T-helper 1 cell (primary cell): ENCODE measurements around the gene PPP1R1A.

Source experiments
- DNase-seq, 5 donors: peaks; one replicate each; pipeline ENCODE4 v3.0.0-alpha.2; 2012 to 2020

The PPP1R1A gene

GRCh38 chr12:54569995-54570528, 18.4 kb downstream of the PPP1R1A start:
- no peak for DNase-seq

- DNase-seq = no peak
Measured at GRCh38 chr12:54569072-54569471, 19.4 kb downstream of the PPP1R1A start.

- DNase-seq = no peak
Measured at GRCh38 chr12:54566792-54567191, 21.7 kb downstream of the PPP1R1A start.

DNA sequence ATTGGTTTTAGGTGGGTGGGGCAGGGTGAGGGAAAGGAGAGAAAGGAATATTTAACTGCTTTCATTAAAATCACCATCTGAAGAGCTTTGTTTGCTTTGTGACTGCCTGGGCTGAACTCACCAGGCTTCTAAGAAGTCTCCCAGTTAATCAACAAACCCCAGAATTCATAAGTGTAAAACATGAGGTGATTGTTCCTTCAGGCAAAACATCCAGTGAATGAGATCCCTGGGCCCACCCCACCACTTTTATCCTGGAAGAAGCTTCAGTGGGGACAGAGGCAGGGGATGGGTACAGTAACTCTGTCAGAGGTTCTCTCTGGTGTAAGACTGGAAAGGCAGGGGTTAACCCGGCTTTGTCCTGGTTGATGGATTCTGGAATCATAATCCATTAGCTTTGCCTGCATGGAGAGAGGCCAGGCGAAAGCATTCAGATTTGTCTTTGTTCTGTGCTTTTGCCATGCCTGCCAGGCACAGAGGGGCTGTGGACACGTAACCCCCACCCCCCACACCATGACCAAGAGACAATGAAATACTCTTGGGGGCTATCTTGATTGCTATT, 22.4 kb downstream of the PPP1R1A start:
- no peak for DNase-seq

DNA sequence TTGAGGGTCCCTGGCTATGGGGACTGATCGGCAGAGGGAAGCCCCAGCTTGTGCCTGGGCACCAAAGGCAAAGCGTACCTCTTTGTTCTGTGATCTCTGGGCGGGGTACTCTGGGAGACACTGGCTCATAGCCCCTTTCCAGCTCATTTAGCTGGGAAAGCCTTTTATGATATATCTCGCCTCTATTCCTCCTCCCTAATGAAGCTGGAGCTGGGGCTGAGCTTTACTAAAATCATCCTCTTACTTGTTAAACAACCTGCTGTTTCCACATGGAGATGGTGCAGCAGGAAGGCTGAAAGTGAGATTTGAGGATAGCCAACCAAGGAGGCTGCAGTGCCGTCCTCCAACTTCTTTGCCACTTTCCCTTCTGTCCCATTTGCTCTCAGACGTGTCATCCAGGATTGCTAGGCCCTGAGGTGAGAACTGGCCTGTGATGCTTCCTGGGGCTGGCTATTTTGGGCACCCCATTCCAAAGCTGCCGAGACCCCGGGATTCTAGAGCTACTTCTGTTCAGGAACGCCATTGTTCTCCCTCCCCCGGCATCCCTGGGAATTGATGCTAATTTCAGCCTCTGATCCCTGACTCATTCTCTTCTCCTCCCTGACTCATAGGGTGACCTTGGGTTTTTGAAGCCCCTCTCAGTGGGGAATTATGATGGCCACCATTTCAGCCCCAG, 23.0 kb downstream of the PPP1R1A start:
- no peak for DNase-seq

DNA sequence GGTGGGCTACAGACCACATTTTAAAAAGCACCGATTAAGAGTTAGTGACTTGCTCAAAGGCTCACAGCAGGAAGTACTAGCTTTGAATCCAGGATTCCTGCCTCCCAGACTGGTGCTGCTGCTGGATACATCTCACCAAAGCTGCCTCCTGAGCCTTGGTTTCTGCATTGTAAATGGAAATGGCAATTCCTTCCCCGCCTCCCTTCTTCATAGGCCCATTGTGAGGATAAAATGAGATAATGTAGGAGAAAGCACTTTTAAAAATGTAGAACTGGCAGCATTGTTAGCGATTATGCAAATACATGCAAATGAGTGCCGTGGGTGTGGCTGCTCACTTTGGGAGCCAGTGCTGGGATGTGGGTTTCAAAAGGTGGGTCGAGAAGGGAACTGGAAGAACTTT, 23.7 kb downstream of the PPP1R1A start:
- DNase-seq = no peak

- DNase-seq = no peak
Measured at GRCh38 chr12:54563787-54564186, 24.7 kb downstream of the PPP1R1A start.

GRCh38 chr12:54562750-54563356, 25.6 kb downstream of the PPP1R1A start:
- no peak for DNase-seq

DNA sequence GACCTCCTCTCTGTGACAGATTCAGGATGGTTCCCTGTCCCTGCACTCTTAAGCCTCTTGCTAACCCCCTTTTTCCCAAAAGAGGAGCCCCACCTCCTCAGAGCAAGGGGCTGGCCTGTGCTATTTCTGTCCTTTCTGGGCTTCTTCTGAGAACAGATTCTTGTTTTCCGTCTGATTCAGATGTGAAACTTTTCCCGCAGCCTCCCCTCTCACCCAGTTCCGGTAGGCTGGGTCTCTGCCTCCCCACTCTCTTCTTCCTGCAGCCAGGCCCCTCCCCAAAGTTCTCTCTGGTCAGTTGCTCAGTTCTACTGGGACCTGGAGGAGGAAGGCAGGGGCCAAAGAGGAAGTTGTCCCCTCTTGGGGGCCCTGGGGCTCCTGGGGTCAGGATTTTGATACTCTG, 27.3 kb downstream of the PPP1R1A start:
- peak in 1 of 5 donors; percentile 23 for DNase-seq

GRCh38 chr12:54560374-54560858, 28.0 kb downstream of the PPP1R1A start:
- DNase-seq = peak; percentile 76 to 88 (median 82)

DNA sequence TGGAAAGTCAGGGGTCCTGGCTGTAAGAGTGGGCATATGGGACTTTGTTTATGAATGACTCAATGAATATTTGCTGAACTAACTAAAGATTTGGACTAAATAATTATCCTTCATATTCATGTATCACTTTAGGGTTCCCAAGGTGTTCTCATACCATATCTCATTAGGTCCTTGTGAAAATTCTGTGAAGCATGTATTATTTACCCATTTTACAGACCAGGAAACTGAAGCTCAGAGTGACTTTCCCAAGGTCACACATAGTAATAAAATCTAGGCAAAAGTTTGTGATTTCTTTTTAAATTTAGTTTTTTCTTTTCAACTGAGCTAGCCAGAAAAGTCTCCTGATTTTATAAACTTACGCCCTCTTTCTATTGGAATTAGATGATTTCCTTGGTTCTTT, 29.7 kb downstream of the PPP1R1A start:
- DNase-seq = no peak

GRCh38 chr12:54558311-54558710, 30.1 kb downstream of the PPP1R1A start:
- no peak for DNase-seq

DNA sequence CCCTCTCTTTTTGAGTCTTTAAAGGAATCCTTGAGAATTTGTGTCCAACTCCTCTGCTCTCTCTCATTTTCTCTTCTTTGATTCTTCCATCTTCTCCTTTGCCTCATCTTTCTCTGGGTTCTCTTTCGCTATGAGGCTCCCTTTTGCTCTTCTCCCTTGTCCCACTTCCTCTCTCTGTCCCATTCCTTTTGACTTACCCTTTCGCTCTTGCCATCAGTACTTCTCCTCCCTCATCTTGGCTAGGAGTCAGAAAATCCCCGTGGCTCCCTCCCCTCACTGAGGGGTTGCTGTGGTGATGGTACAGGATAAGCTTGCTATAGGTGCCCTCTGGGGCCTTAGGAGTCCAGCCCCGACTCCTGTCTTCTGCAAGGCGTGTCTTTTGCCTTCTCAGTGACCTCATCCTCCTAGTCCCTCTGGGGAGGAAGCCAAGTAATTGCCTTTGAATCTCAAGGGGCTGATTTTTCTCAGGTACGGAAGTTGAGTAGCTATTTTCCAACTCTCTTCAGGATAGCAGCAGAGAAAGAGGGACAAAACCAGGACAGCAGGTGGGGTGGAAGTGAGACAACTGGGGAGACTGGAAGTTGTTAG, 32.7 kb downstream of the PPP1R1A start:
- DNase-seq = no peak

DNA sequence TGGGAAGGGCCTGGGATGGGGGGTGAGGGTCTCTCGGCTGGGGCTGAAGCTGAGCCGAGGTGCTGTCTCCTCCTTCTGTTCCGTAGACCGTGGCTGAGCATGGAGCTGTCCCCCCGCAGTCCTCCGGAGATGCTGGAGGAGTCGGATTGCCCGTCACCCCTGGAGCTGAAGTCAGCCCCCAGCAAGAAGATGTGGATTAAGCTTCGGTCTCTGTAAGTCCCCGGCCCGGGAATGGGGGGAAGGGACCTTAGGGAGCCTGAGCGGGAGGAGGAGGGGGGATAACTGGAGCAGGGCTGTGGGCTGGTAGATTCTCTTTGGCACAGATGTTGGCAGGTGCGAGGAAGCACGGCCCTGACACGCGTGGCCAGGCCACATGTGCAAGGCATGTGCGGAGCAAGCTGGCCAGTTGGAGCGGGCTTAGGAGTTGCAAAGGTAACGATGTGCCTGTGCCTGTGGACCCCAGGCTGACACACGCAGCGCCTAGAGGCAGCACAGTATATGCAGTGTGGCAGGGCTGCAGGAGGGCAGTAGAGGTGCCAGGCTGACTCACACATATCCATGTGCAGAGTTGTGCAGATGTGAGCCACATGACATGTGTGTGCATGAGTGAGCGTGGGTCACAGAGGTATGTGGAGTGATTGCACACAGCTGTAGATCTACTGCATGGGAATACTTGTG, 38.5 kb downstream of the PPP1R1A start:
- peak in 1 of 5 donors; percentile 19 for DNase-seq

GRCh38 chr12:54546511-54546910, 41.9 kb downstream of the PPP1R1A start:
- DNase-seq = no peak

- no peak for DNase-seq
Measured at GRCh38 chr12:54544743-54545142, 43.7 kb downstream of the PPP1R1A start.

DNA sequence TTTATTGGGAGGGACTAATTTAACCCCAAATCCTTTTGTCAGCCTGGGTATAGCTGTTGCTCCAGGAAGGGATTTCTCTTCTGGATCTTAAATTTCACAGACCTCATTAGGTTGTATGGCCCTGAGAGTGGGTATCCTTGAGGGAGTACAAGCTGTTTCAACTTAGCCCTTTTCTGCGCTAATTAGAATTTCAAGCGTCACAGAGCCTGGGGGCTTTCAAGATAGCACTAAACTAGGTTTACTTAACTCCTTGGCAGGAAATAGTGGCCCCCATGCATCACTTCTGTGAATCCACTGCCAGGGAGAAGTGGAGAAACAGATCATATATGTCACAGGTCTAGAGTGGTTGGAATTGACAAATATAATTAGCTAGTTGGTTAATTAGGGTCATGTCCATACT, 44.9 kb downstream of the PPP1R1A start:
- no peak for DNase-seq

- no peak for DNase-seq
Measured at GRCh38 chr12:54541751-54542290, 46.6 kb downstream of the PPP1R1A start.

DNA sequence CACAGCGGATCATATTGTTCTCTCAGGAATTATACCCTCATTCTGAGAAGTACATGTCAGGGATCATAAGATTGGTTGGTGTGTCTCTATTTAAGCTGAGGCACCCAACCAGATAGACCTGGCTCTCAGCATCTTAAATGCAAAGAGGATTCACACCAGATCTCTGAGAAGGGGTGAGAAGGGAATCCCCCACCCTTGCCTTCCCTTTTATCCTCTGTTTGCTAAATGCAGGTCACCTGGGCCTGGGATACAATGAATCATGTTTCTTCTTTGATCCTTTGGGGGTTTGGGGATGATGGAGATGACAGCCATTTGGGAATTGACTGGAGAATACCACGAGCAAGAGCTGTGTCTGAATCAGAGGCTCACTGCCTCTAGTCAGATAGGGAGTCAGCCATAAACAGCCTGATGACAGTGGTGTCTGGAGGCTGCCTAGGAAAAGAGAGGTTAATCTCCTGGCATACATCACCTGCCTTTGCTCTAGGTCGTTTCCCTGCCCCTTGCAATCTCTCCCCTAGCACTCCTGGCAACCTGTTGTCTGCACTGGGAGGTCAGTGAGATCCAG, 50.2 kb downstream of the PPP1R1A start:
- no peak for DNase-seq

DNA sequence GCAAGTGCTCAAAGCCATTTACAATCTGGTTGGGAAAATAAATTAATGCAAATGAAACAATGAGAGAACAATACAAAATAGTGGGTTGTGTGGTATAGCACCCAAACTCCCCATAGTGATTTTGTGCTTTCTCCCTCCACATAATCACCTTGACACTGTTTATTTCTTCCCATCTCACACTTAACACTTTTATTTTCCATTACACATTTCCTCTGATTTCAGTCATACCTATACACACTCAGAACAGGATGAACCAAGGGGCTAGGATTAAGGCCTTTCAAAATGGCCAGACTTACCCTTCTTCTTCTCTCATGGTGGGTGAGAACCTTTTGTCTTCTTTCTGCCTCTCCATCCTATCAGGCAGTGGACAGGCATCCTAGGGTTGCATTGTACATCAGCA, 53.0 kb downstream of the PPP1R1A start:
- DNase-seq = no peak

DNA sequence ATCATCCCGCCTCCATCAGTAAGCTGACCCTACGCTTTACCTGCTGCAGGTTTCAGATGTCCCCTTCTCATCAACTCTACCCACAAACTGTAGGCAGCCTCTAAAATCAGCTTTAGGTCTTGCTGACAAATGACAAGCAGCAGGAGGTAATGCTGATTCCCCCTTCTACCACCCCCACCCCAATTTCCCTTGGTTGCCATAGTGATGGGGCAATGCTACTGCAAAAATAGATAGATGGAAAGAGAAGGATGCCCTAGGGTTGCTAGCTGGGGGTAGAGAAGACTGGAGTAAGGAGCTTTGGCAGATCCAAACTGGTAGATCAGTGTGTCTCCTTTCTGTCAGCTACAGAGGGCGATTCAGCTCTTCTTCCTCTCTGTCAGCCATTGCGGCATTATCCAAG, 58.9 kb downstream of the PPP1R1A start:
- no peak for DNase-seq
